HL-60 (cell line): ENCODE data around the gene SOCS4.
"Not testable (repeated sequence)": the region's sequence is repeated elsewhere in the genome, so short reads cannot be mapped to it uniquely, and the experiment has no call there.

Experiments
- DNase-seq, 2 experiments: peaks; one replicate each; pipeline ENCODE4 v3.0.0-alpha.2; 2010 to 2020; ENCODE audit warnings: low read depth in 1 of 2, low spot score in 1 of 2
- H3K27ac ChIP-seq: fragments of 250-450 bp; sonication (Bioruptor Pico); replicated peaks from 2 replicates; pipeline ENCODE4 v1.5.1; 2020; ENCODE audit warnings: mild to moderate bottlenecking, moderate library complexity
- H3K27me3 ChIP-seq: fragments of 250-450 bp; sonication (Bioruptor Pico); 2 replicates; pipeline ENCODE4 v1.5.1; 2021; ENCODE audit warnings: mild to moderate bottlenecking, moderate library complexity; ENCODE audit not compliant: insufficient read depth, poor library complexity, severe bottlenecking
- H3K4me3 ChIP-seq: replicated peaks from 2 replicates; pipeline ENCODE4 v1.5.1; 2011; ENCODE audit warnings: mild to moderate bottlenecking, control low read depth, low read length; ENCODE audit not compliant: insufficient read depth
- GABPA ChIP-seq: IDR thresholded peaks from 2 replicates; pipeline ENCODE4 v1.6.1; 2012; ENCODE audit warnings: low read depth
- POLR2AphosphoS5 ChIP-seq: IDR thresholded peaks from 2 replicates; pipeline ENCODE4 v1.6.1; 2012; ENCODE audit warnings: low read depth
- SPI1 ChIP-seq: IDR thresholded peaks from 2 replicates; pipeline ENCODE4 v1.6.1; 2012; ENCODE audit warnings: low read depth, mild to moderate bottlenecking, borderline replicate concordance
- TF ChIP-seq, protein P1 (sequence below): IDR thresholded peaks from 2 replicates; pipeline ENCODE4 v1.6.1; 2012; ENCODE audit warnings: low read depth; ENCODE audit not compliant: insufficient replicate concordance
- TF ChIP-seq, protein P2 (sequence below): IDR thresholded peaks from one replicate; pipeline ENCODE4 v1.5.1; 2011; ENCODE audit warnings: low read length, control low read depth, inconsistent platforms; ENCODE audit not compliant: insufficient read depth

SOCS4 gene

DNA sequence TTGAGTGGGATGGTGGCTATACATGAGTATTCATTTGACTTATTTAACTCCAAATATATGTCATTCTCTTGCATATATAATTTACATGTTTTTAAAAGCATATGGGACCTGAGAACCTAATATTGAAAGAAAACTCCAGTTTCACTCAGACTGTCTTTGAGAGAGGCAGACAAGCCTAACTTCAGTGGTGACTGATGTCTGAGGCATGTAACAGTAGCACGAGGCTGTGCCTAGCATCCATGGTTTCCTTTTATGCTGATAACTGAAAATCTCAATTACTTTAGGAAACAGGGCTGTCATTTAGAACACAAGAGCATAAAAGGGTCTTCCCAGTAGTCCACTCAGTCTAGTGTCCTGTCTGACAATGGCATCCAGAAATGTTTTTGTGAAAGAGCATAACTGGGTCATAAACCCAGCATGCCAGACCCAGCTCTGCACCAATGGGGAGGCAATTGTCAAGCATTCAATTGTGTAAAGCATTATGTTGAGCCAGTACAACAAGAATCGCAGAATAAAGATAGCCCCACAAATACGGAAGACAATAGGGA lies 48.7 kb downstream of the SOCS4 start:
- TF ChIP-seq SPI1: no peak
- TF ChIP-seq, protein P1, sequence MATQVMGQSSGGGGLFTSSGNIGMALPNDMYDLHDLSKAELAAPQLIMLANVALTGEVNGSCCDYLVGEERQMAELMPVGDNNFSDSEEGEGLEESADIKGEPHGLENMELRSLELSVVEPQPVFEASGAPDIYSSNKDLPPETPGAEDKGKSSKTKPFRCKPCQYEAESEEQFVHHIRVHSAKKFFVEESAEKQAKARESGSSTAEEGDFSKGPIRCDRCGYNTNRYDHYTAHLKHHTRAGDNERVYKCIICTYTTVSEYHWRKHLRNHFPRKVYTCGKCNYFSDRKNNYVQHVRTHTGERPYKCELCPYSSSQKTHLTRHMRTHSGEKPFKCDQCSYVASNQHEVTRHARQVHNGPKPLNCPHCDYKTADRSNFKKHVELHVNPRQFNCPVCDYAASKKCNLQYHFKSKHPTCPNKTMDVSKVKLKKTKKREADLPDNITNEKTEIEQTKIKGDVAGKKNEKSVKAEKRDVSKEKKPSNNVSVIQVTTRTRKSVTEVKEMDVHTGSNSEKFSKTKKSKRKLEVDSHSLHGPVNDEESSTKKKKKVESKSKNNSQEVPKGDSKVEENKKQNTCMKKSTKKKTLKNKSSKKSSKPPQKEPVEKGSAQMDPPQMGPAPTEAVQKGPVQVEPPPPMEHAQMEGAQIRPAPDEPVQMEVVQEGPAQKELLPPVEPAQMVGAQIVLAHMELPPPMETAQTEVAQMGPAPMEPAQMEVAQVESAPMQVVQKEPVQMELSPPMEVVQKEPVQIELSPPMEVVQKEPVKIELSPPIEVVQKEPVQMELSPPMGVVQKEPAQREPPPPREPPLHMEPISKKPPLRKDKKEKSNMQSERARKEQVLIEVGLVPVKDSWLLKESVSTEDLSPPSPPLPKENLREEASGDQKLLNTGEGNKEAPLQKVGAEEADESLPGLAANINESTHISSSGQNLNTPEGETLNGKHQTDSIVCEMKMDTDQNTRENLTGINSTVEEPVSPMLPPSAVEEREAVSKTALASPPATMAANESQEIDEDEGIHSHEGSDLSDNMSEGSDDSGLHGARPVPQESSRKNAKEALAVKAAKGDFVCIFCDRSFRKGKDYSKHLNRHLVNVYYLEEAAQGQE: no peak
- no peak for TF ChIP-seq POLR2AphosphoS5
- TF ChIP-seq GABPA: no peak
- TF ChIP-seq, protein P2, sequence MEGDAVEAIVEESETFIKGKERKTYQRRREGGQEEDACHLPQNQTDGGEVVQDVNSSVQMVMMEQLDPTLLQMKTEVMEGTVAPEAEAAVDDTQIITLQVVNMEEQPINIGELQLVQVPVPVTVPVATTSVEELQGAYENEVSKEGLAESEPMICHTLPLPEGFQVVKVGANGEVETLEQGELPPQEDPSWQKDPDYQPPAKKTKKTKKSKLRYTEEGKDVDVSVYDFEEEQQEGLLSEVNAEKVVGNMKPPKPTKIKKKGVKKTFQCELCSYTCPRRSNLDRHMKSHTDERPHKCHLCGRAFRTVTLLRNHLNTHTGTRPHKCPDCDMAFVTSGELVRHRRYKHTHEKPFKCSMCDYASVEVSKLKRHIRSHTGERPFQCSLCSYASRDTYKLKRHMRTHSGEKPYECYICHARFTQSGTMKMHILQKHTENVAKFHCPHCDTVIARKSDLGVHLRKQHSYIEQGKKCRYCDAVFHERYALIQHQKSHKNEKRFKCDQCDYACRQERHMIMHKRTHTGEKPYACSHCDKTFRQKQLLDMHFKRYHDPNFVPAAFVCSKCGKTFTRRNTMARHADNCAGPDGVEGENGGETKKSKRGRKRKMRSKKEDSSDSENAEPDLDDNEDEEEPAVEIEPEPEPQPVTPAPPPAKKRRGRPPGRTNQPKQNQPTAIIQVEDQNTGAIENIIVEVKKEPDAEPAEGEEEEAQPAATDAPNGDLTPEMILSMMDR: no peak
- Histone ChIP-seq H3K4me3 (no peak overlapping the region), H3K27ac (no peak overlapping the region), H3K27me3 (no peaks in the 10 kb centered on the region)
- no peak for DNase-seq

DNA sequence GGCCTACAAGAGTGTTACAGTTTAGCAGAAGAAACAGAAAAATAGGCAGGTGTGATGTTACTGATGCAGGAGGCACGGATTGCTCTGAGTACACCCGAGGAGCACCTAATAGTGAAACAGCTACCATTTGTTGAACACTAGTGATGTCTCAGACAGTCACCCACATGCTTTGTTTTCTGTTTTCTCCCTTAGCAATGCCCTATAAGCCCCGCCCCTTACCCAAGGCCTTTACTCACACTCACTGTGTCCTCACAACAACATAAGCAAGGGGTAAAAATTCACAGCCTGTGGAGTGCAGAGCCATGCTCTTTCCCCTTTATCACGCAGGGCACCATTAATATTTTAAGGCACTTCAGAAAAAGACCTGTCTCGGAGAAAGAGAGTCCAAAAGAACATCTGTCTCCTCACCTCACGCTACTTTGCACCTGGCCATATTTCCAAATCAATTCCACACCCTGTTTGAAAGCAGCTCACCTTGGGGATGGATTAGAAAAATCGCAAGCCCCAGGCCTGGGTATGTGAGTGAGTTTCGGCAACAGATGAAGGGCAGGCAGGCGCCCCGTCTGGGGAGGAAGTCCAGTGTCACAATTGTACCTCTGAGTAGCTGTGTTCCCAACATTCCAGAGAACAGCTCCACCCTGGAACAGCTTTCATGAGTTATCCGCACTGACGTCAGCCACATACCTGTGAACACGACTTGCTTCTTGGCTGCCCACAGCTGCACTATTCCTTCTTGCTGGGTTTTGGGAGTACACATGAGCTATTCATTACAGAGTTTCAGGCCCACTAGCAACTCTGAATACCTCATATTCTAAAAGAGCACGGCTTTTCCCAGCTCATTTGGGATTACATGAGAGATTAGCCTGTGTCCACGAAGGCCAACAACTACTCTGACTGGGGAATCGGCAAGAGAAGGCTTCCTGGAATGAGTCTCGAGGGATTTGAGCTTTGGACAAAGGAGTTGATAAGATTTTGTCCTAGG lies 50.4 kb downstream of the SOCS4 start:
- H3K27ac ChIP-seq: no peak overlapping the region
- TF ChIP-seq POLR2AphosphoS5: no peak
- TF ChIP-seq, protein P2: no peak
- TF ChIP-seq, protein P1: no peak
- TF ChIP-seq GABPA: no peak
- TF ChIP-seq SPI1: no peak
- H3K4me3 ChIP-seq: no peak overlapping the region
- no peaks in the 10 kb centered on the region for H3K27me3 ChIP-seq
- no peak for DNase-seq

DNA sequence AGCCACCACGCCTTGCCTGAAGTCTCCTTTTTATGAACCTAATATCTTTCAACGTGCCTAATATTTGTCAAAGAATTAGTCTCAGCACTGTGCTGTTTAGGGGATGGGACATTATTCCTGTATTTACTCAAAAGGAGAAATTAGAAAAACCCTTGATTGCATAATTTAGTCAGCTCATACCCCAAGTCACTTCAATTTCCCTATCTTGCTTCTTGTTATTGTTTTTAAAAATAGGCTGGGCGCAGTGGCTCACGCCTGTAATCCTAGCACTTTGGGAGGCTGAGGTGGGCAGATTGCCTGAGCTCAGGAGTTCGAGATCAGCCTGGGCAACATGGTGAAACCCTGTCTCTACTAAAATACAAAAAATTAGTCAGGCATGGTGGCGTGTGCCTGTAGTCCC lies 52.9 kb downstream of the SOCS4 start:
- not testable (repeated sequence) for H3K27ac ChIP-seq, DNase-seq, H3K4me3 ChIP-seq, H3K27me3 ChIP-seq

DNA sequence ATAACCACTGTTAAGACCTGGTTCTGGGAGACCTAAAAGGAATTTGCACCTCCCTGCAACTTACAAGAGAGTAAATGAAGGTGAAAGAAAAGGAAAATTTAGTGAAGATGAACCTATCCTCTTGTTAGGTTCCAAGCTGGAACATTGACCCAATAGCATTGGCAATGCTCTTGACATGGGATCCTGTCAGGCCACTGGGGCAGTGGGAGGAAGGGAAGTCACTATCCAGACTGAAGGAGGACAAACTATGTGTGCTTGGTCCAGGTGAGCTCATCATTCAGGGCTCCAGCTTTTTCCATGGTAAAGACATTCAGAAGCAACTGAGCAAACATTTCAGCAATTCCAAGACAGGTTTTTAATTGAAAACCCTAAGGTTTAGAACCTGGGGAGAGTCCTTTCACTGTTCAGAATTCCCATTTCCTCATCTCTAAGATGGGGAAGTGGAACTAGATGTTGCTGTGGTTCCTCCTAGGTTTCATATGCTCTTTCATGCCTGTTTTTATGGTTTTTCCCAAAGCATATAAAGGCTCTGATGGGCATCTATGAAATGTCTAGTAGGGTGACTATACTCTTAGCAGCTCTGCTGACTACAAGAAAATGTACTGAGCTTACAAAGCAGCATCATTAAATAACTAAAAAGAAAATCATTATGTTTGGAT lies 57.5 kb downstream of the SOCS4 start:
- Histone ChIP-seq H3K4me3 (no peak overlapping the region), H3K27me3 (no peaks in the 10 kb centered on the region), H3K27ac (no peak overlapping the region)
- no peak for DNase-seq
- peak; percentile 31; the same call in 1 of the 2 replicates for TF ChIP-seq SPI1
- TF ChIP-seq, protein P2: no peak
